ENCODE data around the gene CNTFR. TPM values are rescaled to one million over a fixed set of nuclear protein-coding genes. Genes with fewer than 3 reads are reported as not detected.

The CNTFR gene
- total RNA-seq, 4 donors from 2014 or later = 0.29 to 4.6 (median 0.40) TPM; not detected in 1

GRCh38 chr9:34588671-34589635 lies 571 bp downstream of the CNTFR start:
- Histone ChIP-seq H3K27me3 (peaks cover 0 to 100% (median 5%) of the 10 kb centered on the region in 4 donors), H3K9me3 (no peaks in the 10 kb centered on the region), H3K4me1 (peaks cover 29 to 58% (median 31%) of the 10 kb centered on the region in 3 donors), H3K4me3 (peak overlapping the region; percentile 43 to 73 (median 56)), H3K36me3 (no peaks in the 10 kb centered on the region), H3K27ac (no peak overlapping the region)
- intact Hi-C loops (cut with DNase I) = loop anchor here (10.0 kb wide), 2 partner anchors 84 to 184 kb away; no protein-coding TSS in a partner anchor
- no peak for DNase-seq
- WGBS, 2 donors = 6% methylated on average over 14 to 16 of the region's 86 CpGs
- TF ChIP-seq POLR2A (IDR thresholded peaks at IDR 0.05) = no peak

DNA sequence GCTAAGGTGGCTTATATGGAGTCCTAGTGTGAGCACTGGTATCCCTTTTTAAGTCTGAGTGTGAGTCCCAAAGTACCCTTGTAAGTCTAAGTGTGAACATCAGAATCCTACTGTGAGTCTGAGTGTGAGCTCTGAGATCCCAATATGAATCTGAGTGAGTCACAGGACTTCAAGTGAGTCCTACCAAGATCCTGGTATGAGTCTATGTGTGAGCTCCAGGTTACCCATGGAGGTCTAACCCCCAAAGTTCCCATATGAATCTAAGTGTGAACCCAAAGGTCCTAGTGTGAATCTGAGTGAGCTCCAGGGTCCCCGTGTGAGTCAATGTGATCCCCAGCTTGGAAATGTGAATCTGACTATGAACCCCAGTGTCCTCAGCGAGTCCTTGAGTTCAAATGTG lies 2.3 kb downstream of the CNTFR start:
- H3K27ac ChIP-seq = no peak overlapping the region
- H3K27me3 ChIP-seq = peaks cover 0 to 100% (median 3%) of the 10 kb centered on the region in 4 donors
- no peak overlapping the region for H3K4me3 ChIP-seq
- TF ChIP-seq POLR2A (IDR thresholded peaks at IDR 0.05) = no peak
- TF ChIP-seq, protein P1, sequence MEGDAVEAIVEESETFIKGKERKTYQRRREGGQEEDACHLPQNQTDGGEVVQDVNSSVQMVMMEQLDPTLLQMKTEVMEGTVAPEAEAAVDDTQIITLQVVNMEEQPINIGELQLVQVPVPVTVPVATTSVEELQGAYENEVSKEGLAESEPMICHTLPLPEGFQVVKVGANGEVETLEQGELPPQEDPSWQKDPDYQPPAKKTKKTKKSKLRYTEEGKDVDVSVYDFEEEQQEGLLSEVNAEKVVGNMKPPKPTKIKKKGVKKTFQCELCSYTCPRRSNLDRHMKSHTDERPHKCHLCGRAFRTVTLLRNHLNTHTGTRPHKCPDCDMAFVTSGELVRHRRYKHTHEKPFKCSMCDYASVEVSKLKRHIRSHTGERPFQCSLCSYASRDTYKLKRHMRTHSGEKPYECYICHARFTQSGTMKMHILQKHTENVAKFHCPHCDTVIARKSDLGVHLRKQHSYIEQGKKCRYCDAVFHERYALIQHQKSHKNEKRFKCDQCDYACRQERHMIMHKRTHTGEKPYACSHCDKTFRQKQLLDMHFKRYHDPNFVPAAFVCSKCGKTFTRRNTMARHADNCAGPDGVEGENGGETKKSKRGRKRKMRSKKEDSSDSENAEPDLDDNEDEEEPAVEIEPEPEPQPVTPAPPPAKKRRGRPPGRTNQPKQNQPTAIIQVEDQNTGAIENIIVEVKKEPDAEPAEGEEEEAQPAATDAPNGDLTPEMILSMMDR (IDR thresholded peaks at IDR 0.05) = no peak
- intact Hi-C loops (cut with DNase I) = loop anchor here (10.0 kb wide), 2 partner anchors 82 to 182 kb away; no protein-coding TSS in a partner anchor
- no peaks in the 10 kb centered on the region for H3K36me3 ChIP-seq
- WGBS, 2 donors = 13 to 52% methylated on average over 1 to 2 of the region's 2 CpGs
- no peaks in the 10 kb centered on the region for H3K9me3 ChIP-seq
- no peak for DNase-seq
- peaks cover 25 to 41% (median 25%) of the 10 kb centered on the region in 3 donors for H3K4me1 ChIP-seq

GRCh38 chr9:34585946-34586669 lies 3.4 kb downstream of the CNTFR start:
- TF ChIP-seq POLR2A (IDR thresholded peaks at IDR 0.05) = no peak
- TF ChIP-seq, protein P1 (IDR thresholded peaks at IDR 0.05) = no peak
- peaks cover 18 to 30% (median 20%) of the 10 kb centered on the region in 3 donors for H3K4me1 ChIP-seq
- H3K4me3 ChIP-seq = no peak overlapping the region
- DNase-seq = no peak
- H3K27me3 ChIP-seq = peaks cover 0 to 98% (median 3%) of the 10 kb centered on the region in 4 donors
- no peak overlapping the region for H3K27ac ChIP-seq
- no peaks in the 10 kb centered on the region for H3K9me3 ChIP-seq
- 44 to 54% methylated on average over 4 to 5 of the region's 11 CpGs for WGBS, 2 donors
- intact Hi-C loops (cut with DNase I) = loop anchor here (10.0 kb wide), 2 partner anchors 81 to 181 kb away; no protein-coding TSS in a partner anchor
- H3K36me3 ChIP-seq = no peaks in the 10 kb centered on the region

DNA sequence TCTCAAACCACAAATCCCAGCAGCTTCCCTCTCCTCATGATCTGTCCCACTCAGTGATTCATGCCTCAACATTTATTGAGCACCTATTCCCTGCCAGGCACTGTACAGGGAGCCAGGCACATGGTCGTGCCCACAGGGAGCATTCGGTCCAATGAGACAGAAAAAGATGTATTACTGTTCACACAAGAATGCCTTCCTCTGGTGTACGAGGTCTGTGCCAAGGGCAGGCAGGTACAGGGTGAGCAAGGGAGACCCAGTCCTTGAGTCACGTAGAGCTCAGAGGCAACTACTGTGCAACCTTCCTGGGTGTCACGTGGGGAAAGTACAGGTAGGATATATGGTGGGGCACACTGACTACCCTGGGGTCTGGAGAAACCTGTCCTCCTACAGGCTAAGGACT lies 4.6 kb downstream of the CNTFR start:
- H3K27me3 ChIP-seq = peaks cover 0 to 98% (median 3%) of the 10 kb centered on the region in 4 donors

GRCh38 chr9:34582787-34583186 lies 6.7 kb downstream of the CNTFR start:
- no peak overlapping the region for H3K4me3 ChIP-seq
- TF ChIP-seq POLR2A (IDR thresholded peaks at IDR 0.05) = no peak
- TF ChIP-seq, protein P1 (IDR thresholded peaks at IDR 0.05) = no peak
- DNase-seq = no peak
- peaks cover 0 to 98% (median 17%) of the 10 kb centered on the region in 4 donors for H3K27me3 ChIP-seq
- no peak overlapping the region for H3K27ac ChIP-seq
- H3K4me1 ChIP-seq = peaks cover 4 to 16% (median 6%) of the 10 kb centered on the region in 3 donors
- no peaks in the 10 kb centered on the region for H3K9me3 ChIP-seq
- 88 to 91% methylated on average over 5 of the region's 5 CpGs for WGBS, 2 donors
- intact Hi-C loops (cut with DNase I) = loop anchor here (10.0 kb wide), 2 partner anchors 78 to 178 kb away; no protein-coding TSS in a partner anchor
- H3K36me3 ChIP-seq = no peaks in the 10 kb centered on the region

More for the DNA sequence above, 4.6 kb downstream of the CNTFR start:
- Histone ChIP-seq H3K27ac (no peak overlapping the region), H3K4me3 (no peak overlapping the region), H3K4me1 (peaks cover 7 to 18% (median 8%) of the 10 kb centered on the region in 3 donors), H3K36me3 (no peaks in the 10 kb centered on the region), H3K9me3 (no peaks in the 10 kb centered on the region)
- no peak for DNase-seq
- no peak for TF ChIP-seq POLR2A (IDR thresholded peaks at IDR 0.05)
- TF ChIP-seq, protein P1 (IDR thresholded peaks at IDR 0.05) = no peak
- intact Hi-C loops (cut with DNase I) = loop anchor here (10.0 kb wide), 2 partner anchors 80 to 180 kb away; no protein-coding TSS in a partner anchor
- 63 to 72% methylated on average over 5 of the region's 5 CpGs for WGBS, 2 donors
